ENCODE data around the gene MINDY2.
"Not testable (repeated sequence)": the region's sequence is repeated elsewhere in the genome, so short reads cannot be mapped to it uniquely, and the experiment has no call there.

MINDY2 gene

GRCh38 chr15:58852347-58852746 lies 81.2 kb downstream of the MINDY2 start:
- TF ChIP-seq POU2F2 (IDR thresholded peaks at IDR 0.05; ENCODE audit: low read depth, low read length) (no peak), TAF1 (IDR thresholded peaks at IDR 0.05; ENCODE audit: low read depth, low read length) (no peak), PAX5 (IDR thresholded peaks at IDR 0.05; ENCODE audit: insufficient read depth, low read length, severe bottlenecking) (no peak), SPI1 (IDR thresholded peaks at IDR 0.05; ENCODE audit: low read depth, low read length) (no peak), POLR2AphosphoS5 (IDR thresholded peaks at IDR 0.05; ENCODE audit: low read depth, low read length) (no peak), POLR2A (IDR thresholded peaks at IDR 0.05; ENCODE audit: low read depth, low read length) (no peak)
- no peak for FAIRE-seq
- no peak for DNase-seq (ENCODE audit: insufficient read length, low spot score)

GRCh38 chr15:58854593-58854992 lies 83.5 kb downstream of the MINDY2 start:
- no peak for FAIRE-seq
- TF ChIP-seq PAX5 (IDR thresholded peaks at IDR 0.05; ENCODE audit: insufficient read depth, low read length, severe bottlenecking): no peak
- TF ChIP-seq SPI1 (IDR thresholded peaks at IDR 0.05; ENCODE audit: low read depth, low read length): no peak
- no peak for TF ChIP-seq POLR2A (IDR thresholded peaks at IDR 0.05; ENCODE audit: low read depth, low read length)
- no peak for TF ChIP-seq POU2F2 (IDR thresholded peaks at IDR 0.05; ENCODE audit: low read depth, low read length)
- no peak for TF ChIP-seq POLR2AphosphoS5 (IDR thresholded peaks at IDR 0.05; ENCODE audit: low read depth, low read length)
- no peak for TF ChIP-seq TAF1 (IDR thresholded peaks at IDR 0.05; ENCODE audit: low read depth, low read length)

GRCh38 chr15:58856086-58856485 lies 85.0 kb downstream of the MINDY2 start:
- DNase-seq (ENCODE audit: insufficient read length, low spot score) (no peak), FAIRE-seq (no peak)
- no peak for TF ChIP-seq TAF1 (IDR thresholded peaks at IDR 0.05; ENCODE audit: low read depth, low read length)
- TF ChIP-seq POU2F2 (IDR thresholded peaks at IDR 0.05; ENCODE audit: low read depth, low read length): no peak
- TF ChIP-seq POLR2AphosphoS5 (IDR thresholded peaks at IDR 0.05; ENCODE audit: low read depth, low read length): no peak

More at GRCh38 chr15:58854593-58854992, 83.5 kb downstream of the MINDY2 start:
- no peak for DNase-seq (ENCODE audit: insufficient read length, low spot score)

GRCh38 chr15:58856621-58857020 lies 85.5 kb downstream of the MINDY2 start:
- DNase-seq (ENCODE audit: insufficient read length, low spot score); FAIRE-seq: not testable (repeated sequence)

- FAIRE-seq (peak; percentile 35), DNase-seq (ENCODE audit: insufficient read length, low spot score) (no peak)
- TF ChIP-seq POU2F2 (IDR thresholded peaks at IDR 0.05; ENCODE audit: low read depth, low read length): no peak
- no peak for TF ChIP-seq POLR2A (IDR thresholded peaks at IDR 0.05; ENCODE audit: low read depth, low read length)
- TF ChIP-seq SPI1 (IDR thresholded peaks at IDR 0.05; ENCODE audit: low read depth, low read length): no peak
- no peak for TF ChIP-seq TAF1 (IDR thresholded peaks at IDR 0.05; ENCODE audit: low read depth, low read length)
- TF ChIP-seq POLR2AphosphoS5 (IDR thresholded peaks at IDR 0.05; ENCODE audit: low read depth, low read length): no peak
- no peak for TF ChIP-seq PAX5 (IDR thresholded peaks at IDR 0.05; ENCODE audit: insufficient read depth, low read length, severe bottlenecking)
Measured at GRCh38 chr15:58862326-58862725, 91.2 kb downstream of the MINDY2 start.

- FAIRE-seq: peak; percentile 55
- DNase-seq (ENCODE audit: insufficient read length, low spot score): peak; percentile 27
- no peak for TF ChIP-seq TAF1 (IDR thresholded peaks at IDR 0.05; ENCODE audit: low read depth, low read length)
- TF ChIP-seq PAX5 (IDR thresholded peaks at IDR 0.05; ENCODE audit: insufficient read depth, low read length, severe bottlenecking): no peak
- no peak for TF ChIP-seq POU2F2 (IDR thresholded peaks at IDR 0.05; ENCODE audit: low read depth, low read length)
- TF ChIP-seq POLR2AphosphoS5 (IDR thresholded peaks at IDR 0.05; ENCODE audit: low read depth, low read length): no peak
- no peak for TF ChIP-seq SPI1 (IDR thresholded peaks at IDR 0.05; ENCODE audit: low read depth, low read length)
- TF ChIP-seq POLR2A (IDR thresholded peaks at IDR 0.05; ENCODE audit: low read depth, low read length): no peak
Measured at GRCh38 chr15:58864602-58865424, 93.7 kb downstream of the MINDY2 start.

GRCh38 chr15:58865425-58865880 lies 94.4 kb downstream of the MINDY2 start:
- FAIRE-seq: no peak
- no peak for TF ChIP-seq TAF1 (IDR thresholded peaks at IDR 0.05; ENCODE audit: low read depth, low read length)
- TF ChIP-seq SPI1 (IDR thresholded peaks at IDR 0.05; ENCODE audit: low read depth, low read length): no peak
- no peak for TF ChIP-seq POLR2AphosphoS5 (IDR thresholded peaks at IDR 0.05; ENCODE audit: low read depth, low read length)
- TF ChIP-seq PAX5 (IDR thresholded peaks at IDR 0.05; ENCODE audit: insufficient read depth, low read length, severe bottlenecking): no peak
- no peak for TF ChIP-seq POU2F2 (IDR thresholded peaks at IDR 0.05; ENCODE audit: low read depth, low read length)
- no peak for TF ChIP-seq POLR2A (IDR thresholded peaks at IDR 0.05; ENCODE audit: low read depth, low read length)
- DNase-seq (ENCODE audit: insufficient read length, low spot score): peak; percentile 9

GRCh38 chr15:58867926-58868325 lies 96.8 kb downstream of the MINDY2 start:
- DNase-seq (ENCODE audit: insufficient read length, low spot score): no peak
- no peak for FAIRE-seq
- TF ChIP-seq POLR2A (IDR thresholded peaks at IDR 0.05; ENCODE audit: low read depth, low read length) (no peak), PAX5 (IDR thresholded peaks at IDR 0.05; ENCODE audit: insufficient read depth, low read length, severe bottlenecking) (no peak), TAF1 (IDR thresholded peaks at IDR 0.05; ENCODE audit: low read depth, low read length) (no peak), SPI1 (IDR thresholded peaks at IDR 0.05; ENCODE audit: low read depth, low read length) (no peak), POU2F2 (IDR thresholded peaks at IDR 0.05; ENCODE audit: low read depth, low read length) (no peak), POLR2AphosphoS5 (IDR thresholded peaks at IDR 0.05; ENCODE audit: low read depth, low read length) (no peak)

GRCh38 chr15:58870451-58870850 lies 99.3 kb downstream of the MINDY2 start:
- FAIRE-seq: no peak
- DNase-seq (ENCODE audit: insufficient read length, low spot score): no peak
- TF ChIP-seq PAX5 (IDR thresholded peaks at IDR 0.05; ENCODE audit: insufficient read depth, low read length, severe bottlenecking) (no peak), SPI1 (IDR thresholded peaks at IDR 0.05; ENCODE audit: low read depth, low read length) (no peak), POLR2AphosphoS5 (IDR thresholded peaks at IDR 0.05; ENCODE audit: low read depth, low read length) (no peak), POU2F2 (IDR thresholded peaks at IDR 0.05; ENCODE audit: low read depth, low read length) (no peak), TAF1 (IDR thresholded peaks at IDR 0.05; ENCODE audit: low read depth, low read length) (no peak), POLR2A (IDR thresholded peaks at IDR 0.05; ENCODE audit: low read depth, low read length) (no peak)

GRCh38 chr15:58873267-58873666 lies 102.2 kb downstream of the MINDY2 start:
- FAIRE-seq (no peak), DNase-seq (ENCODE audit: insufficient read length, low spot score) (no peak)
- no peak for TF ChIP-seq POLR2A (IDR thresholded peaks at IDR 0.05; ENCODE audit: low read depth, low read length)
- TF ChIP-seq TAF1 (IDR thresholded peaks at IDR 0.05; ENCODE audit: low read depth, low read length): no peak
- TF ChIP-seq POLR2AphosphoS5 (IDR thresholded peaks at IDR 0.05; ENCODE audit: low read depth, low read length): no peak
- no peak for TF ChIP-seq PAX5 (IDR thresholded peaks at IDR 0.05; ENCODE audit: insufficient read depth, low read length, severe bottlenecking)
- no peak for TF ChIP-seq POU2F2 (IDR thresholded peaks at IDR 0.05; ENCODE audit: low read depth, low read length)
- TF ChIP-seq SPI1 (IDR thresholded peaks at IDR 0.05; ENCODE audit: low read depth, low read length): no peak

Measured in GM12891 (cell line).